Heart right ventricle (tissue), 16 donors: ENCODE measurements around the gene RAI2. TPM values are rescaled to one million over a fixed set of nuclear protein-coding genes. Genes with fewer than 3 reads are reported as not detected.
A peak's percentile ranks its signal among the peaks of the same experiment; 100 is the strongest.

Source experiments
- ATAC-seq, 8 donors: fragments of 200-7000 bp; cut with Tn5 transposase; one replicate each; pipeline ENCODE4 v1.9.1; 2020; ENCODE audit warnings: mild to moderate bottlenecking in 8 of 8, moderate library complexity in 8 of 8, moderate number of reproducible peaks in 1 of 8
- DNase-seq, 2 donors: peaks; one replicate each; pipeline ENCODE4 v3.0.0-alpha.2; 2020
- H3K27ac ChIP-seq, 10 donors: fragments of 200-600 bp; sonication (generic) in 2 of 10; one replicate each; pipeline versions ENCODE4 v1.5.0 to v1.8.0; 2020 to 2022; ENCODE audit warnings: mild to moderate bottlenecking in 3 of 10
- H3K27me3 ChIP-seq, 7 donors: fragments of 200-600 bp; one replicate each; pipeline ENCODE4 v1.8.0; 2021 to 2022; ENCODE audit warnings: mild to moderate bottlenecking in 2 of 7
- H3K36me3 ChIP-seq, 9 donors: fragments of 200-600 bp; sonication (generic) in 1 of 9; one replicate each; pipeline versions ENCODE4 v1.5.0 to v1.8.0; 2020 to 2022; ENCODE audit warnings: mild to moderate bottlenecking in 2 of 9
- H3K4me1 ChIP-seq, 9 donors: fragments of 200-600 bp; sonication (generic) in 1 of 9; one replicate each; pipeline versions ENCODE4 v1.5.0 to v1.8.0; 2020 to 2022; ENCODE audit warnings: mild to moderate bottlenecking in 4 of 9
- H3K4me3 ChIP-seq, 10 donors: fragments of 200-600 bp; sonication (generic) in 2 of 10; one replicate each; pipeline versions ENCODE4 v1.5.0 to v1.8.0; 2020 to 2022; ENCODE audit warnings: mild to moderate bottlenecking in 7 of 10, moderate library complexity in 2 of 10
- H3K9me3 ChIP-seq, 11 donors: fragments of 200-600 bp in 10 of 11; sonication (generic) in 2 of 11; one replicate each; pipeline versions ENCODE4 v1.5.0 to v1.8.0; 2013 to 2022; ENCODE audit warnings: mild to moderate bottlenecking in 2 of 11, control low read depth in 1 of 11, moderate library complexity in 1 of 11
- CTCF ChIP-seq, 9 donors: fragments of 200-600 bp; sonication (generic) in 2 of 9; IDR thresholded peaks; one replicate each; pipeline versions ENCODE4 v1.5.0 to v1.8.0; 2021 to 2022; ENCODE audit warnings: antibody characterized with exemption in 9 of 9, mild to moderate bottlenecking in 5 of 9, moderate library complexity in 1 of 9
- WGBS, 2 donors: extraction: QIAGEN DNeasy Blood & Tissue Kit; methylation state at CpG; one replicate each; pipeline ENCODE4 v1.1.7; 2013; ENCODE audit warnings: inconsistent platforms in 1 of 2; 5-methylcytosine and 5-hydroxymethylcytosine counted together
- intact Hi-C, 10 donors: fragments of 100-400 bp; cut with DNase I; formaldehyde crosslinking; loops; one replicate each; pipeline versions ENCODE4 v1.11.1 to v1.14.2; 2022
- polyA plus RNA-seq, 2 donors: library from polyadenylated mRNA; stranded (reverse); fragments of 200-250 nt; gene quantifications; one replicate each; pipeline ENCODE4 v1.2.3, GENCODE V29; 2013
- total RNA-seq, 10 donors: library from RNA; stranded (reverse); fragmentation: NEBNext Ultra II Directional in 3 of 10; extraction: Animal tissue kit (Norgen Biotek cat#: 25700) in 3 of 10; gene quantifications; one replicate each; pipeline versions ENCODE4 v1.2.1 to v1.2.4, GENCODE V29; 2021 to 2023
- donor health status: Arrhythmogenic right ventricular cardiomyopathy.
- donor health status: ischemic (EF 13 %, LVEDD 7.1; RV severe dilation, severe dysfunction).
- donor health status: healthy with polysubstance abuse.
- donor health status: DM: no; HTN: yes; CAD: no.
- donor health status: DM: no; HTN: no; CAD: no.
- donor health status: ischemic (EF 25% LVEDD 6.9; RV normal size, moderate dysfunction).
- donor health status: ischemic (EF 25% LVEDD 5.7; RV mildly dilated, moderate dysfunction).
- donor health status: healthy.
- donor health status: DM: yes; HTN: yes; CAD: no.
- donor health status: Ischemic cardiomyopathy.
- donor health status: ischemic (EF 35%, LVEDD 5.7; RV mildly dilated, moderate dysfunction).
- donor health status: nonischemic (EF 11% LVEDD 7.7; RV severe dilation, severe dysfunction).
- donor health status: DM: yes; HTN: yes; CAD: no.
- donor health status: PGD.
- donor health status: ischemic (EF 29% LVEDD 5.4; RV normal size, mild dysfunction).
- donor health status: nonischemic (EF 23%, LVEDD 6.1; RV moderate dilation, normal function).

RAI2 gene
- total and polyA plus RNA-seq, 12 donors: 15.5 to 25.3 (median 20.6) TPM

- Histone ChIP-seq H3K4me1 (peaks cover 0 to 26% (median 0%) of the 10 kb centered on the region in 9 donors), H3K27ac (no peak overlapping the region), H3K9me3 (no peaks in the 10 kb centered on the region), H3K4me3 (no peak overlapping the region), H3K27me3 (no peaks in the 10 kb centered on the region), H3K36me3 (no peaks in the 10 kb centered on the region)
- ATAC-seq (no peak), DNase-seq (no peak)
- intact Hi-C loops: loop anchor here in 4 of 10 donors (2.0 to 10.0 kb wide), 5 partner anchors 48 to 394 kb away; partner anchors contain the start of gene RAI2 (in 2 of the 4)
- 77 to 78% methylated on average over 3 of the region's 3 CpGs for WGBS, 2 donors
- TF ChIP-seq CTCF (IDR thresholded peaks at IDR 0.05): no peak
Observed at GRCh38 chrX:17813277-17813676, 47.8 kb downstream of the RAI2 start.

- ATAC-seq (peak in 2 of 8 donors; percentile 58 to 63), DNase-seq (no peak)
- Histone ChIP-seq H3K4me1 (peaks cover 0 to 22% (median 0%) of the 10 kb centered on the region in 9 donors), H3K27me3 (no peaks in the 10 kb centered on the region), H3K27ac (no peak overlapping the region), H3K4me3 (no peak overlapping the region), H3K36me3 (no peaks in the 10 kb centered on the region), H3K9me3 (no peaks in the 10 kb centered on the region)
- 38 to 44% methylated on average over 1 of the region's 1 CpG for WGBS, 2 donors
- intact Hi-C loops: loop anchor here in 4 of 10 donors (2.0 to 10.0 kb wide), 5 partner anchors 48 to 395 kb away; partner anchors contain the start of gene RAI2 (in 2 of the 4)
- TF ChIP-seq CTCF (IDR thresholded peaks at IDR 0.05): peak; percentile 16 to 73 (median 58)
Observed at GRCh38 chrX:17812763-17813162, 48.3 kb downstream of the RAI2 start.

GRCh38 chrX:17809984-17810383, 51.1 kb downstream of the RAI2 start:
- Histone ChIP-seq H3K27ac (no peak overlapping the region), H3K36me3 (no peaks in the 10 kb centered on the region), H3K4me3 (no peak overlapping the region), H3K9me3 (no peaks in the 10 kb centered on the region), H3K4me1 (peaks cover 0 to 9% (median 0%) of the 10 kb centered on the region in 9 donors), H3K27me3 (no peaks in the 10 kb centered on the region)
- intact Hi-C loops: loop anchor here in 4 of 10 donors (5.0 to 10.0 kb wide), 4 partner anchors 55 to 397 kb away; partner anchors contain the start of gene RAI2 (in 1 of the 4)
- no peak for ATAC-seq
- no peak for TF ChIP-seq CTCF (IDR thresholded peaks at IDR 0.05)
- DNase-seq: no peak
- WGBS, 2 donors: 72 to 80% methylated on average over 6 of the region's 6 CpGs

GRCh38 chrX:17809273-17809672, 51.8 kb downstream of the RAI2 start:
- Histone ChIP-seq H3K9me3 (no peaks in the 10 kb centered on the region), H3K27ac (no peak overlapping the region), H3K36me3 (no peaks in the 10 kb centered on the region), H3K4me1 (peaks cover 0 to 7% (median 0%) of the 10 kb centered on the region in 9 donors), H3K4me3 (no peak overlapping the region), H3K27me3 (no peaks in the 10 kb centered on the region)
- DNase-seq: no peak
- 83 to 84% methylated on average over 4 of the region's 4 CpGs for WGBS, 2 donors
- no peak for TF ChIP-seq CTCF (IDR thresholded peaks at IDR 0.05)
- no peak for ATAC-seq
- intact Hi-C loops: no loop called here
